Transverse colon (tissue), 4 donors: Measurements from ENCODE around the gene KCNQ2.

Source experiments
- EP300 ChIP-seq: sonication (generic); formaldehyde crosslinking; IDR thresholded peaks from one replicate; pipeline ENCODE4 v1.6.1; 2017; ENCODE audit warnings: antibody characterized with exemption, low read depth
- POLR2A ChIP-seq: fragments of 450-650 bp; IDR thresholded peaks from one replicate; pipeline ENCODE4 v1.6.1; 2016; ENCODE audit warnings: antibody characterized with exemption, mild to moderate bottlenecking, moderate library complexity
- POLR2AphosphoS5 ChIP-seq, 3 donors: sonication (generic); formaldehyde crosslinking; IDR thresholded peaks; one replicate each; pipeline ENCODE4 v1.6.1; 2016; ENCODE audit warnings: antibody characterized with exemption in 3 of 3
- TF ChIP-seq, protein P1 (sequence below), 5 experiments: fragments of 200-600 bp in 3 of 5; fragments of 450-650 bp in 2 of 5; sonication (generic) in 3 of 5; IDR thresholded peaks; 1 replicate in 2 of 5; 2 replicates in 3 of 5; pipeline ENCODE4 v1.5.1; 2016 to 2017; ENCODE audit warnings: antibody characterized with exemption in 5 of 5, inconsistent platforms in 3 of 5, mild to moderate bottlenecking in 2 of 5, moderate library complexity in 1 of 5

DNA sequence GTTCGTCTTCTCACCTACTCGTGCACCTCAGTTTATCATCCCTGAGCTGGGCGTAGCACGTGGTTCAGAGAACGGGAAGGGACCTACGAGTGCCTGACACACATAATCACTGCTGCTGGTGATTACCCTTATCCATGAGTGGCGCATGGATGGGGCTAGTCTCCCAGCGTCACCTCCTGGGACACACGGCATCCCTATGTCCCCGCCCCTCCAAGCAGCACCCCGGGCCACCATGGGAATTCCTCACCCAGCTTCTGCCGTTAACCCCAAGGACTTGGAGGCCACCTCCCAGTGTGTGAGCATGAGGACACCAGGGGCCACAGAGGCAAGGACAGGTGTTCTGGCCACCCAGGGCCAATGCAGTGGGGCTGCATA is 121.1 kb downstream of the KCNQ2 start:
- no peak for TF ChIP-seq POLR2AphosphoS5 (IDR thresholded peaks at IDR 0.05)
- TF ChIP-seq, protein P1, sequence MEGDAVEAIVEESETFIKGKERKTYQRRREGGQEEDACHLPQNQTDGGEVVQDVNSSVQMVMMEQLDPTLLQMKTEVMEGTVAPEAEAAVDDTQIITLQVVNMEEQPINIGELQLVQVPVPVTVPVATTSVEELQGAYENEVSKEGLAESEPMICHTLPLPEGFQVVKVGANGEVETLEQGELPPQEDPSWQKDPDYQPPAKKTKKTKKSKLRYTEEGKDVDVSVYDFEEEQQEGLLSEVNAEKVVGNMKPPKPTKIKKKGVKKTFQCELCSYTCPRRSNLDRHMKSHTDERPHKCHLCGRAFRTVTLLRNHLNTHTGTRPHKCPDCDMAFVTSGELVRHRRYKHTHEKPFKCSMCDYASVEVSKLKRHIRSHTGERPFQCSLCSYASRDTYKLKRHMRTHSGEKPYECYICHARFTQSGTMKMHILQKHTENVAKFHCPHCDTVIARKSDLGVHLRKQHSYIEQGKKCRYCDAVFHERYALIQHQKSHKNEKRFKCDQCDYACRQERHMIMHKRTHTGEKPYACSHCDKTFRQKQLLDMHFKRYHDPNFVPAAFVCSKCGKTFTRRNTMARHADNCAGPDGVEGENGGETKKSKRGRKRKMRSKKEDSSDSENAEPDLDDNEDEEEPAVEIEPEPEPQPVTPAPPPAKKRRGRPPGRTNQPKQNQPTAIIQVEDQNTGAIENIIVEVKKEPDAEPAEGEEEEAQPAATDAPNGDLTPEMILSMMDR (IDR thresholded peaks at IDR 0.05), result no peak
- TF ChIP-seq POLR2A, result no peak
- TF ChIP-seq EP300, result no peak
